AG08396 (cell line): ENCODE data around the gene TRIM59.

ENCODE experiments used
- DNase-seq: peaks from one replicate; pipeline ENCODE4 v3.0.0; 2012; ENCODE audit warnings: low spot score, mixed read lengths

TRIM59 gene

DNA sequence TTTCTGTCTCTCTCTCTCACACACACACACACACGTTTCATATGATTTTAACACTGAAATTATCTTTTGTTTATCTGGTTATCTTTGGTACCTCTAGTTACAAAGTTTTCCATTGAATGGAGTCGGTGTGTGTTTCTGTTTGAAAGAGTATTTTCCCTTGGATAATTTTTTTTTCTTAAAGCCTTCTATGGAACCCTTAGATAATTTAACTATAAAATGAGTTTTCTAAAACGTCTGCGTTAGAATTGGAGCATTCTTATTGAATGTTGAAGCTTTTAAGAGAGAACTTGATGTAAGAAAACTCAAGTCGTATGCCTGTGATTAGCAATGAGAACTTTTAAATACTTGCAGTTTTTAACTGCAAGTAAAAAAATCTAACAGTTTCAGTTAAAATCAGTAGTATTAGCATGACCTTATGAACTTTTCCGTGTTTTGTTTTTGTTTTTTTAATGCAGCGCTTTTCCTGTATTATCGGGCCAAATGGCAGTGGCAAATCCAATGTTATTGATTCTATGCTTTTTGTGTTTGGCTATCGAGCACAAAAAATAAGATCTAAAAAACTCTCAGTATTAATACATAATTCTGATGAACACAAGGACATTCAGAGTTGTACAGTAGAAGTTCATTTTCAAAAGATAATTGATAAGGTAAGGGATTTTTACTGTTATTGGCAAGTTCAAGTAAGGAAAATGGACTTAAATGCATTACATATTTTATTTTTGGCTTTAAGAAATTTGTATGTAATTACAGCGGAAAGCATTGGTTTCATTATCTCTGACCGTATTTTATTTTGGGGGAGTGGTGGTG lies 47.2 kb downstream of the TRIM59 start:
- DNase-seq: no peak

DNA sequence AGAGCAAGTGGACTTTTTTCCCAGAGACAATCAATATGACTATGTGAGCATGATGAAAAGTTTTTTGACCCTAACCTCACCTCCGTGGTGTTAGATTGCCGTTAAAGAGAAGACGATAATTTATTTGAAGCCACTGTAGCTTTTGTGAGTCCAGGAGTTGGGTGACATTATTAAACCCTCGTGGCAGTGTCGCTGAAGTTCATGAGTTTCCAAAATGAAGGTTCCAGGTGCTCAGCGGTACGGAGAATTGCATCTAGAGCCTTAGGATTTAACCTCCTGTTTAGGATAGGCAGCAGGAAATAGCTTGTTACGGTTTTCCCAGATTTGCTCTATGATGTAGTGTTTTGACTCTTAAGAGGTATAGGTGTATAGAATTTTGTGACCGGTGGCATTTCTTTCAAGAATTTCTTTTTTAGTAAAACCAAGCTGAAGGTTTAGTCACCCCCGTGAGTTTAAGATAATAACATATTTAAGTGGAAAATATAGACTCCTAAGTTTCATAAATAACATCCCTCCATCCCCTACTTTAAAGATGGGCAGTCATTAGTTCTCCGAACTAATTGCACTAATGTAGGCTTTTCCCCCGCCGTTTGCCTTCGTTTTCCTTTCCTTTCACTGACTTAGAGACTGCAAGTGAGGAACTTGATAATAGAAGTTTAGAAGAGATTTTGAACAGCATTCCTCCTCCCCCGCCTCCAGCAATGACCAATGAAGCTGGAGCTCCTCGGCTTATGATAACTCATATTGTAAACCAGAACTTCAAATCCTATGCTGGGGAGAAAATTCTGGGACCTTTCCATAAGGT lies 48.1 kb downstream of the TRIM59 start:
- peak; percentile 18 for DNase-seq

DNA sequence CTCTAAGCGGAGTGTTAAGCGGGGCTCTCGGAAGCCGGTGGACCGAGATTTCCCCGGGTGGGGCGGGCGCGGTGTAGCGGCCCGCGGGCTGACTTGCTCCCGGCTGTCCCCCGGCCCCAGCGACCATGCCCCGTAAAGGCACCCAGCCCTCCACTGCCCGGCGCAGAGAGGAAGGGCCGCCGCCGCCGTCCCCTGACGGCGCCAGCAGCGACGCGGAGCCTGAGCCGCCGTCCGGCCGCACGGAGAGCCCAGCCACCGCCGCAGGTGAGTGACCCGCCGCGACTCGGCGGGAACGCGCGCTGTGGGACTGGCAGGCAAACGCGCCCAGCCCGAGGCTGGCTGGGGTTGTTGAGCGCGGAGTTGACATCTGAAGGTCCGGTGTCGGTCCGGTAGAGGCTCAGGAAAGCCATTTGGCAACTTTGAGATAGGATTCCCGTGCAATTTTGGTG lies 48.9 kb downstream of the TRIM59 start:
- peak; percentile 27 for DNase-seq

DNA sequence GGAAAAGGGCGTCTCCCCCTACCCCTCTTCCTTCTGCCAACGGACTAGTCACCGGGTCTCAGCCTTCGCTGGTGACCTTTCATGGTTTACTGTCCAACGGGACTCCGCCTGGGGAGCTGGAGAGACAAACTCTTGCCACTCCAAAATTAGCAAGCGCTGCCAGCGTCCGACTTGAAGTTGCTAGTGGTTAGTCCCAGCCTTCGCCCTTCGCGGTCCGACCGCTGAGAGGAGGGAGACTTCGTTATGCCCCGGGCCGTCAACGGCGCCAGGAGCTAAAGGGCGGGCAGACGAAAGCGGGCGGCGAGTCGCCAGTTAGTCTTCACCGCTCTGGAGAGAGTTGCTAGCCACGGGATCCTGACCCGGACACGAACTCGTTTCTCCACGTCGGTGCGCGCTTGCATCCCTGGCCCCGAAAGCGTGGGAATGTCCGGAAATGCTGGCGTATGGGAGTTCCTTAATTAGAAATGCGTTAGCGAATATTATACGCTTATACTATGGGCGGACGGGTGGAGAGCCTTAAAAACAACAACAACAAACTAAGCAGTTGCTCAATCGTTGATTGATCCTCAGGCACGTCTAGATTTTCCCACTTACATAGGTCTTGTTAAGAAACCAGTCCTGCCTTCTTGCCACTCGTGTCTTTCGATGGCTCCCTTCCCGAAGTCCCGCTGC lies 49.4 kb downstream of the TRIM59 start:
- peak; percentile 36 for DNase-seq

DNA sequence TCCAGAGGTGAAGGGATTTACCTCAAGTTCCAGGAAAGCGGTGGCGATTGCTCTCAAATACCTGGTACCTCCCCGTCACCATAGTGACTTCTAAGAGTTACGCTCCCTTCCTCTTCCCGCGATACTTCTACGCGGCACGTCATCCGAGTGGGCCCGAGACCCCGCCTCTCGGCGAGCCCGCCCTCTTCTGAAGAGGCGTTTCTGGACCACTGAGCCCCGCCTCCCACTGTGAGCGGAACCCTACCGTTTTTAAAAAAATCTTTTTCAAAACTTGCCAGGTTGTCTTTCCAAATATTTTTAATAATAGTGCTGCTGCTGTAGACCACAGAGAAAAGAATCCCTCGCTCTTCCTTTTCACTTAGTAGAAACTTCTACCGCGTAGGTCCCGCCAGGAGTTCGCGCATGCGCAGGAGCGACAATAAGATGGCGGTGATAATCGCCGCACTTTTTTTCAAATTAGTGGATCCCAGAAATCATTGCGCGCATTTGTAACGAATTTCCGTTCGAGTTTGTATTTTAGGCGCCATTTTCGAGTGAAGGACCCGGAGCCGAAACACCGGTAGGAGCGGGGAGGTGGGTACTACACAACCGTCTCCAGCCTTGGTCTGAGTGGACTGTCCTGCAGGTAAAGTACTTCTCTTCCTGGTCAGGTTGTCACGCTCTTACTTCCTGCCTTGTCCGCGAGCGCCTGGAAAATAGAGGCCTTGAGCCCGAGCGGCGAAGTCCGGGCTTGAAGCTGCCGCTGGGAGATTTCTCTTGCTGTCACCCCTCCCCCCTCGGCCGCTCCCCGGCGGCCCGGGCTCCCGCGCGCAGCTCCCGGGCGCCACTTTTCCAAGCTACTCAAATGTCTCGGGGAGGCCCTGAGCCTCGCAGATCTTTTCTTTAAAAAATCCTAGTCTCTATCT lies 50.2 kb downstream of the TRIM59 start, which contains the start of the genes IFT80 and SMC4:
IFT80 (minus strand) TSS at position 101 of the 905 bp plus-strand sequence. CDS start 14,625 bp downstream, outside the sequence.
SMC4 (plus strand) TSS at position 526 of the 905 bp plus-strand sequence. CDS start 1,177 bp downstream, outside the sequence.
- DNase-seq: peak; percentile 95

DNA sequence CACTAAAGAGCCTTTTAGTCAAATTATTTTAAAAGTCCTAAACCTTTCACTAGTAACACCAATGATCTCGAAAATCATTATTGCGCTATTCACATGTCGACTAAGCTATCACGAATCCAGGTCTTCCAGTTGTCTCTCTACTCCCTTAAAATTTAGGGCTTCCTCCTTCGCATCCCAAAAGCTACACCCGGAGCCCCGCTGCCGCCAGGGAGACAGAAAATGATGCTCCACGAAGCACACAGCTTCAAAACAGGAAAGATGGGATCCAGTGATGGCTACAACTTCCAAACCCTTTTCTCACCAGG lies 50.8 kb downstream of the TRIM59 start:
- no peak for DNase-seq

DNA sequence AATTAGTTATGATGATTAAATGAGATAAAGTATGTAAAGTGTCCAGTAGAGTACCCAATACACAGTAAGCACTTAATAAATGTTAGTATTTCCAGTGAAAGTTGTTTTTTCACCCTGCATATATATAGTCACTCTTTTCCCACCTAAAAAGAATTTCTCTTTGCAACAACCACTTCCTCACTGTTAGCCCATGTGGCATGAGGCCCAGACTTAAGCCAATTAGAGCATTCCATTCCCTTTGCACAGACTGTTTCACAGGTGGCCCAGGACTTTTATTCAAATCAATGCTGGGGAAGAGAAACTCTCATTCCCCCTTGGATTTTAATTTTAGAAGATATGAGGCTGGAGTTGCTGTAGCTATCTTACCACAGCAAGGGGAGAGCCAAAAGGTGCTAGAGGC lies 54.3 kb downstream of the TRIM59 start:
- peak; percentile 51 for DNase-seq

DNA sequence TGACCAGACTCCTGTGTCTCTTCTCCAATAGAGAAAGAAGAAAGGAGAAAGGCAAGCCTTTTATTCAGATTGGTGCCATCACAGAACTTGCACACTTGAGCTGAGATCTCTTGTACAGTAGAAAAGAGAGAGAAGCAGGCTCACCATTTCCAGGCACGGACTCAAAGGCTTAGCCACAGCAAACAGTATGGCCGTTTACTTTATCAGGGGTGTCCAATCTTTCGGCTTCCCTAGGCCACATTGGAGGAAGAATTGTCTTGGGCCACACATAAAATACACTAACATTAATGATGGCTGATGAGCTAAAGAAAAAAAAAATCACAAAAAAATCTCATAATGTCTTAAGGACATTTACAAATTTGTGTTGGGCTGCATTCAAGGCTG lies 55.6 kb downstream of the TRIM59 start:
- DNase-seq: no peak

DNA sequence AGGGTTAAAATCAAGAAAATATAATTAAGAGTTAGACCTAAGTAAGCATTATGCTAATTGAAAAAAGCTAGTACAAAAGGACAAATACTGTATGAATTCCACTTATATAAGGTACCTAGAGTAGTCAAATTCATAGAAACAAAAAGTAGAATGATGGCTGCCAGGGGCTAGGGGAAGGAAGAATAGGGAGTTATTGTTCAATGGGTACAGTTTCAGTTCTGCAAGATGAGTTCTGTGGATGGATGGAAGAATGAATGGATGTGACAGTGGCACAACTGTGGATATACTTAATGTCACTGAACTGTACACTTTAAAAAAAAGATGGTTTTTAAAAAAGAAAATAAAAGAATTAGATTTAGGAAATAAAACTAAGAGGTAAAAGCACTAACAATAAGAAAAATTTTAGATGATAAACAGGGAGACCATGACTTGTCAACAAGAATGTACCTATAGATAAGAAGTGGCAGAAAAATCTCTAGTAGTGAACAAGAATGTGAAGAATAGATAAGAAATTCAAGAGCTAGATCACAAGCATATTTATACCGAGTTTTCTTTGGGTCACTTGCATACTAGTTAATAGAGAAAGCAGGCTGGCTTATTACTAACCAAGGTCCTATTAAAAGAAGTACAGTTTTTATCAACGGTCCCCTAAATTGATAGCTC lies 56.1 kb downstream of the TRIM59 start:
- DNase-seq: no peak

DNA sequence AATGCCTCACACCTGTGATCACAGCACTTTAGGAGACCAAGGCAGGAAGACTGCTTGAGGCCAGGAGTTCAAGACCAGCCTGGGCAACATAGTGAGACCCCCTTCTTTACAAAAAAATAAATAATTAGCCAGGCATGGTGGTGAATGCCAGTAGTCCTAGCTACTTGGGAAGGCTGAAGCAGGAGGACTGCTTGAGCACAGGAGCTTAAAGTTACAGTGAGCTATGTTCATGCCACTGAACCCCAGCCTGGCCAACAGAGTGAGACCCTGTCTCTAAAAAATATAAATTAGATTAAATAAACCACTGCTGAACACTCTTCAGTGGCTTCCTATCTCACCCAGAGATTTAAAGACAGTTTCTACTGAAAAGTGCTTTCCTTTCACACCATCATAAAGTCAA lies 56.8 kb downstream of the TRIM59 start:
- no peak for DNase-seq

DNA sequence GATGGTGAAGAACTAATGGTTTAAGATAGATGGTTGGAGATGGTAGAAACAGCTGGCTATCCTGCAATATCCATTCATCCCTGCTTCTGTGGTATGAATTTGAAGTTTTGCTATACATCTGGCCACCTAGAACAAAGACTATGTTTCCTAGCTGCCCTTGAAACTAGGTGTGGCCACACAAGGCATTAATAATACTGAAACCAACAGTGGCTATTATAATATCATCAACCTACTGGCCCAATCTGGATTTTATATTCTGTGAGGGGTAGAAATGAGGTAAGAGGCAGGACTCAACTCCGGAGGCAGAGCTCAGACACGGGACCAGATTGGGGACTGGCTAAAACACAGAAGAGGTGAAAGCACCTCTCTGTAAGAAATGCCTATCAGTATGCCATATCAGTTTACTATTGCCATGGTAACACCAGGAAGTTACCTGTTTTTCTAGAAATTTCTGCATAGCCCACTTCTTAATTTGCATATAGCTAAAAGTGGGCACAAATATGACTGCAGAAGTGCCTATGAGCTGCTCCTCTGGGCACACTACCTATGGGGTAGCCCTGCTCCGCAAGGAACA lies 58.9 kb downstream of the TRIM59 start:
- DNase-seq: no peak
